Retinal pigment epithelial cell (primary cell): ENCODE measurements around the gene TBCB.

Source experiments
- DNase-seq: peaks from one replicate; pipeline ENCODE4 v3.0.0-alpha.2; 2010; ENCODE audit warnings: low read depth
- H3K4me3 ChIP-seq: 2 replicates; pipeline ENCODE4 v1.5.1; 2011; ENCODE audit warnings: mild to moderate bottlenecking, low read length, control low read depth, moderate library complexity
- TF ChIP-seq, protein P1 (sequence below): conservative IDR thresholded peaks from 2 replicates; pipeline ENCODE4 v1.5.1; 2011; ENCODE audit warnings: low read depth, low read length, control low read depth, inconsistent platforms

The TBCB gene

DNA sequence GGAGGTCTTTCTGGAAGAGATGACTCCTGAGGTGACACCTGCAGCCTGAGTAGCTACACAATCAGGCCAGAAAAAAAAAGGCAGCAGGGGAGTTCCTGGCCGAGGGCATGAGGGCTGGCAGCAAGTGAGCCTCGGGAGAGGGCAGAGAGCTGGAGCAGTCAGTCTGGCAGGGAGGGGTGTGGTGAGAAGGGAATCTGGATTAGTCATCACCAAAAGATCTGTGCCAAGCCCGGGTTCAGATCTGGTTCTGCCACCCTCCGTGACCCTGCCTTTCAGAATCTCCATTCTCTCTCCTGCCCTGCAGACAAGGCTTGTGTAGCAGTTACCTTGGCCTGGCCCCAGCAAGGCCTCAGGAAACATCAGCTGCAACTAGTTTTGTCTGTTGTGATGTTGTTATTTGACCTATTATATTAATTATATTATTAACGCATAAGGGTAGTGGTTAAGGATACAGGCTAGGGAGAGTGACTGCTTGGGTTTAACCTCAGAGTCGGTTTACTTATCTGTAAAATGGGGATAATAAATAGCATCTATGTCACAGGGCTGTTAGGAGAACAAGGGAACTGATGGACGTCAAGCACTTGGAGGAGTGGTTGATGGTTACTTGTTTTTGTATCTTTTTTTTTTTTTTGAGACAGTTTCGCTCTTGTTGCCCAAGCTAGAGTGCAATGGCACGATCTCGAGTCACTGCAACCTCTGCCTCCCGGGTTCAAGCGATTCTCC is 21.9 kb downstream of the TBCB start:
- DNase-seq, result peak; percentile 84
- H3K4me3 ChIP-seq, result no peak overlapping the region
- TF ChIP-seq, protein P1, sequence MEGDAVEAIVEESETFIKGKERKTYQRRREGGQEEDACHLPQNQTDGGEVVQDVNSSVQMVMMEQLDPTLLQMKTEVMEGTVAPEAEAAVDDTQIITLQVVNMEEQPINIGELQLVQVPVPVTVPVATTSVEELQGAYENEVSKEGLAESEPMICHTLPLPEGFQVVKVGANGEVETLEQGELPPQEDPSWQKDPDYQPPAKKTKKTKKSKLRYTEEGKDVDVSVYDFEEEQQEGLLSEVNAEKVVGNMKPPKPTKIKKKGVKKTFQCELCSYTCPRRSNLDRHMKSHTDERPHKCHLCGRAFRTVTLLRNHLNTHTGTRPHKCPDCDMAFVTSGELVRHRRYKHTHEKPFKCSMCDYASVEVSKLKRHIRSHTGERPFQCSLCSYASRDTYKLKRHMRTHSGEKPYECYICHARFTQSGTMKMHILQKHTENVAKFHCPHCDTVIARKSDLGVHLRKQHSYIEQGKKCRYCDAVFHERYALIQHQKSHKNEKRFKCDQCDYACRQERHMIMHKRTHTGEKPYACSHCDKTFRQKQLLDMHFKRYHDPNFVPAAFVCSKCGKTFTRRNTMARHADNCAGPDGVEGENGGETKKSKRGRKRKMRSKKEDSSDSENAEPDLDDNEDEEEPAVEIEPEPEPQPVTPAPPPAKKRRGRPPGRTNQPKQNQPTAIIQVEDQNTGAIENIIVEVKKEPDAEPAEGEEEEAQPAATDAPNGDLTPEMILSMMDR, result no peak

DNA sequence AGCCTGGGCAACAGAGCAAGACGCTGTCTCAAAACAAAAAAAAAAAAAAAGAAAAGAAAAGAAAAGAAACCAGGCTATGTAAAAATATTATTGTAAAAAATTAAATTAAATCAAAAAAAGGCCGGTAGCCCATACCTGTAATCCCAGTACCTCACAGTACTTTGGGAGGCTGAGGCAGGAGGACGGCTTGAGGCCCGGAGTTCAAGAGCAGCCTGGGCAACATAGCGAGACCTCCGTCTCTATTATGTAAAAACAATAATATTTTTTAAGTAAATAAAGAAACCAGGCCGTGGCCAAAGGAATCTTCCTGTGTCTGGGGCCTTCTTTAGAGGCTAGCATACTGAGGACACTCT is 23.8 kb downstream of the TBCB start:
- peak overlapping the region; percentile 99 for H3K4me3 ChIP-seq
- TF ChIP-seq, protein P1, result no peak

DNA sequence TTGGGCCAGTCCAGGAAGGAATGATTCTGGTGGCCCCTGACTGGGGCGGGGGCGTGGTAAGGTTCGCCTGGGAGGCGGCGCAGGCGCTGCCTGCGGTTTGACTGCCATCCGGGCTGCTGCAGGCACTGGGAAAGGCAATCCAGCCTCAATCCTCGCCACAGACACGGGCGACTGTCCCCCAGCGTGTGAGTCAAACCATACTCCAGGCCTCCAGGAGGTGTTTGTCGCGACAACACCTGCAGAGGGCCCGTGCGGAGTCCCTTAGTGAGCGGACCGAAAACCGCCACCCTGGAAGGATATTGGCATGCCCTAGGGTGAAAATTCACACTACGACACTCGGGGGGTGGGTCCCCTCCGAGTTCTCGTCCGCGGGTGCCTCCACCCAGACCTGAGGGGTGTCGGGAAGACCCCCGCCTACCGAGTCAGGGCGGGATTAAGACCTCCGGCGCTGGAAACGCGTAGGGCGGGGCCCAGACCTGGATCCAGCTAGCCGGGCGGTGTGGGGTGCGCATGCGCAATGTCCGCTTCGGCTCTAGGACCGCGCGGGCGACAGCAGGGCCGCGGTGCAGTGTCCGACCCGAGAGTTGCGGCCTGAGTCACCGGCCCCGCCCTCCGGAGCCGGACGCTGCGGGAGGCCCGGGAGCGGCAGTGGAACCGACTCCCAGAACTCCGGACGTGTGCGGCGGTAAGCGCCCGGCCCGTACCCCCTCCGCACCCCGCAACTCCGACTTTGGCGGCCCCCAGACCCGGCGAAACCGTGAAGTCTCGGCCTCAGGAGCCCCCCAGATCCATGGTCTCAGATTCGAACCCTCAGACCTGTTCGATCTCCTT is 24.4 kb downstream of the TBCB start, which contains the start of gene CAPNS1:
TSS of gene CAPNS1 (plus strand) at position 594 of the 831 bp plus-strand sequence. CDS start 946 bp downstream, outside the sequence.
- peak; percentile 79 for DNase-seq
- H3K4me3 ChIP-seq, result peak within 1 kb of the TSS; percentile 99
- TF ChIP-seq, protein P1, result peak; percentile 12

More for the DNA sequence above, 23.8 kb downstream of the TBCB start:
- no peak for DNase-seq

DNA sequence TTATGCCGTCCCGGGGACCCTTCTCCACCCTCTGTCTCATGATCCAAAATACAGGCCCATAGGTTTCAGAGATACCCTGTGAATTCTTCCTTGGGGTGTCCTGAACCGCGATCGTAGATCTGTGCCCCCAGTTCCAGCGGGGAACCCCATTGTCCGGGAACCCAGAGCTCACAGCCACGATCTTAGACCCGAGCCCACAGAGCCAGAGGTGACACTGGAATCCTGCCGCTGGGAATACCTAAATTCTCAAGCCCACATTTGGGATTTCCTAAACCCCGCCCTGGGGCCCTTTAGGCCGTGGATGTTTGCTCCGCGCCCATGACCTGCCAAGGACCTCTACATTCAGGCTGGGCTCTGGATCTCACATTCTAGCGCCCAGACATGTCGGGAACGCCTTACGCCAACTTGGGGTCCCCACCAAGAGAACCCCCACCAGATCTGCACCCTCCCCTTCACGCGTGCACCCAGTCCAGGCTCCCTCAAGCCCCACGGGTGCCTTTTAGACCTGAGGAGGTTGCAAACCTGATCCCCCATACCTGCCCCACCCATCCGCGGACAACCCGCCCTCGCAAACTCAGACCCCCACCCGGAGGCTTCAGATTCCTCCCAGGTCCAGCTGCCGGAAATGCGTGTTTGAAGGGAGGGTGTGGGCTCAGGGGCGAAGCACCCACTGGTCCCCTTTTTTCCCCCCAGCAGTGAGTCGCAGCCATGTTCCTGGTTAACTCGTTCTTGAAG is 25.2 kb downstream of the TBCB start:
- TF ChIP-seq, protein P1, result no peak
- peak overlapping the region; percentile 99 for H3K4me3 ChIP-seq
- DNase-seq, result no peak

DNA sequence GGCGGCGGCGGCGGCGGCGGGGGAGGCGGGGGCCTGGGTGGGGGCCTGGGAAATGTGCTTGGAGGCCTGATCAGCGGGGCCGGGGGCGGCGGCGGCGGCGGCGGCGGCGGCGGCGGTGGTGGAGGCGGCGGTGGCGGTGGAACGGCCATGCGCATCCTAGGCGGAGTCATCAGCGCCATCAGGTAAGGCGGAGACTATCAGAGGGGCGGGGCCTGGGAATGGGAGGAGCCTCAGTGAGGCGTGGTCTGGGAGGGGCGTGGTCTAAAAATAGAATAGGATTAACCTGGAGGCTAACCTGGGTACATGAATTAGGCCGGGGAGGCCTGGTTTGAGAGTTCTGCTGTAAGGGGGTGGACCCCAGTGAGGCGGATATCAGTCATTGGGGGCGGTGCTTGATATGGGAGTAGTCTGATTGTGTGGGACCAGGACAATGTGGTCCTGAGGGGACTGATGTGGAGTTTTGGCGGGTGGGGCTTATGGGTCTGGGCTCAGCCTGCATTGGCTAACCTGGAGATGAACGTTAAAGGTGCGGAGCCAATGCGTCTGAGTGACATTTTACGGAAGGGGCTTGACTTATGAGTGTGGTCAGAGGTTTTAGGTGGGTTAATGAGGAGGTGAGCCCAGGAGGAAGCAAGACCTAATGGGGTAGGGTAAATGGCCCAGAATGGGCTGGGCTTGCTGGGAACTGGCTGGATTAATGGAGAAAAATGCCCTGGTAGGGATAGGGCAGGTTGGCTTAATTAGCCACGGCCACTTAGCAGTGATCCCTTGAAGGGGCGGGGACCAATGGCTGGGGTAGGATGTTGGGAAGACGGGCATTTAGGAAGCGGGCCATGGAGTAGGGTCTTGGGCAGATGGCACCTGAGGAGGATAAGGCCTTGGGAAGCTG is 26.0 kb downstream of the TBCB start:
- TF ChIP-seq, protein P1, result no peak
- no peak for DNase-seq

DNA sequence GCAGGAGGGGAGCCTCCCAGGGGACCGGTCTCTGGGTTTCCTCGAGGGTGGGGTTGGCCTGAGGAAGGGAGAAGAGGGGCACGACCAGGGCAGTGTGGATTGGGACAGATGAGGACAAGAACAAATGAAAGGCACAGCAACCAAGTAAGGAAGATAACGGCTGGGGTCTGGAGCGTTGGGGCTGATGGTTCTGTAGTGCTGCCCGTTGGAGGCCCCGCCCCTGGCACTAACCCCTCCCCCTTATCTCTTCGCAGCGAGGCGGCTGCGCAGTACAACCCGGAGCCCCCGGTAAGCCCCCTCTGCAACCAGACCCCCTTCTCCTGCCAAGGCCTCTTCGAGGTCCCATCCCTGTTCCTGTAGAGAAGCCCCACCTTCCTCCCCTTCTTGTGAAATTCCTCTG is 26.8 kb downstream of the TBCB start:
- no peak for DNase-seq
- H3K4me3 ChIP-seq, result no peak overlapping the region
- TF ChIP-seq, protein P1, result no peak

More for the DNA sequence above, 26.0 kb downstream of the TBCB start:
- H3K4me3 ChIP-seq, result peak overlapping the region; percentile 99
